Measurements from ENCODE around the gene CHURC1. TPM values are rescaled to one million over a fixed set of nuclear protein-coding genes. Genes with fewer than 3 reads are reported as not detected.
A peak's percentile ranks its signal among the peaks of the same experiment; 100 is the strongest.

The CHURC1 gene
- total and polyA plus RNA-seq, 2 of the 13 experiments (the other 11 are each of a cell fraction or from before 2014, with no cell fraction given) = 41.1 to 74.4 TPM

DNA sequence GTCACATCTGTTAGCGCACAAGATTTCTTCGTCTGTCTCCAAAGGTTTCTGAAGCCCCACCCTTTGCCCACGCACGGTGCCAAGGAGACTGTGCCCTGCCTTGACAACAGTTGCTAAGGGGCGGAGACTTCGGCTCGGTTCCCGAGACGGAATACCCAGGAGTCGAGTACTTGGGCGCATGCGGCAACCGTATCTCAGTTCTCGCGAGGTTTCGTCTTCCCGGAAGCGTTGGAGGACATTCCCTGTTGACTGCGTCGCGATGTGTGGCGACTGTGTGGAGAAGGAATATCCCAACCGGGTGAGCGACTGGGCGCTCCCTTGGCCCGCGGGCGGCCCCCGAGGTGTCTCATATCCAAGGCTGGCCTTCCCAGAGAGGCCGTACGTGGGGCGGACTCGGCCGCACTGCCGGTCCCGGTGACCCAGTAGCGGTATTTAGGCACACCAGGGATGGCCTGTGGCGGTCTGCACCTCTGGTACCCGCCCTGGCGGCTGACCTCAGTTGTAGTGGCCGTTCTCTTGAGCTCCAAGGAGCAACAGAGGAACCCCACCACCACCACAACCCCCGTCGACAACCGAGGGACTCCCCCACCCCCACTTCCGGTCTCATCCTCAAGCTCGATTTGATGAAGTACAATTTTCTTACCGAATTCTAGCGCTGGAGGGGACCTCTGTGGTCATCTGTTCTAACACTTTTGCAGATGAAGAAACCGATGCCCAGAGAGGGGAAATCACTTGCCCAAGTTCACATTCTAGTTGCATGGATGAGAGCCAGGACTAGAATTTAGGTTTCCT, at the start of gene CHURC1 (continued):
- TF ChIP-seq FOXP1 (IDR thresholded peaks at IDR 0.05) (no peak), FOXP1 (CRISPR knock-in tag; IDR thresholded peaks at IDR 0.05) (no peak), ZNF101 (CRISPR knock-in tag; IDR thresholded peaks at IDR 0.05; ENCODE audit: borderline replicate concordance, low read depth) (no peak), RBAK (CRISPR knock-in tag; IDR thresholded peaks at IDR 0.05) (no peak), ZBTB8A (CRISPR knock-in tag; IDR thresholded peaks at IDR 0.05; ENCODE audit: borderline replicate concordance, low read depth) (0 out of 2 replicates have a peak, but pooled peaks have one; percentile 47), MED8 (CRISPR knock-in tag; IDR thresholded peaks at IDR 0.05; ENCODE audit: insufficient replicate concordance) (peak; percentile 38), KLF13 (CRISPR knock-in tag; IDR thresholded peaks at IDR 0.05) (no peak), KDM6A (CRISPR knock-in tag; IDR thresholded peaks at IDR 0.05; ENCODE audit: low read depth) (no peak), FOXM1 (CRISPR knock-in tag; IDR thresholded peaks at IDR 0.05) (no peak), SIN3B (IDR thresholded peaks at IDR 0.05; ENCODE audit: low read length) (0 out of 2 replicates have a peak, but pooled peaks have one; percentile 42), ZNF589 (CRISPR knock-in tag; conservative IDR thresholded peaks at IDR 0.05) (no peak), HNF4A (CRISPR knock-in tag; IDR thresholded peaks at IDR 0.05) (no peak), ZNF737 (CRISPR knock-in tag; IDR thresholded peaks at IDR 0.05; ENCODE audit: borderline replicate concordance) (no peak), SETDB1 (CRISPR knock-in tag; IDR thresholded peaks at IDR 0.05; ENCODE audit: borderline replicate concordance) (no peak), MED1 (CRISPR knock-in tag; IDR thresholded peaks at IDR 0.05) (peak; percentile 54), XBP1 (CRISPR knock-in tag; IDR thresholded peaks at IDR 0.05) (no peak), EZH2 (conservative IDR thresholded peaks at IDR 0.05; ENCODE audit: low read depth, low read length) (no peak), RFXAP (CRISPR knock-in tag; IDR thresholded peaks at IDR 0.05; ENCODE audit: borderline replicate concordance) (no peak), ZNF337 (CRISPR knock-in tag; IDR thresholded peaks at IDR 0.05; ENCODE audit: borderline replicate concordance, low read depth) (no peak)
- TF ChIP-seq, protein P1, sequence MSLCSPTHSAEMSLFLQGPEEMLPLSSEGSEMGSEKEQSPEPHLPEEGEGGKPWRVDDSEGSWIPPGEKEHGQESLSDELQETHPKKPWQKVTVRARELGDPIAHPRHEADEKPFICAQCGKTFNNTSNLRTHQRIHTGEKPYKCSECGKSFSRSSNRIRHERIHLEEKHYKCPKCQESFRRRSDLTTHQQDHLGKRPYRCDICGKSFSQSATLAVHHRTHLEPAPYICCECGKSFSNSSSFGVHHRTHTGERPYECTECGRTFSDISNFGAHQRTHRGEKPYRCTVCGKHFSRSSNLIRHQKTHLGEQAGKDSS (CRISPR knock-in tag; IDR thresholded peaks at IDR 0.05; ENCODE audit: borderline replicate concordance, low read depth) = peak; percentile 58; the same call in 1 of the 2 replicates
- TF ChIP-seq, protein P2, sequence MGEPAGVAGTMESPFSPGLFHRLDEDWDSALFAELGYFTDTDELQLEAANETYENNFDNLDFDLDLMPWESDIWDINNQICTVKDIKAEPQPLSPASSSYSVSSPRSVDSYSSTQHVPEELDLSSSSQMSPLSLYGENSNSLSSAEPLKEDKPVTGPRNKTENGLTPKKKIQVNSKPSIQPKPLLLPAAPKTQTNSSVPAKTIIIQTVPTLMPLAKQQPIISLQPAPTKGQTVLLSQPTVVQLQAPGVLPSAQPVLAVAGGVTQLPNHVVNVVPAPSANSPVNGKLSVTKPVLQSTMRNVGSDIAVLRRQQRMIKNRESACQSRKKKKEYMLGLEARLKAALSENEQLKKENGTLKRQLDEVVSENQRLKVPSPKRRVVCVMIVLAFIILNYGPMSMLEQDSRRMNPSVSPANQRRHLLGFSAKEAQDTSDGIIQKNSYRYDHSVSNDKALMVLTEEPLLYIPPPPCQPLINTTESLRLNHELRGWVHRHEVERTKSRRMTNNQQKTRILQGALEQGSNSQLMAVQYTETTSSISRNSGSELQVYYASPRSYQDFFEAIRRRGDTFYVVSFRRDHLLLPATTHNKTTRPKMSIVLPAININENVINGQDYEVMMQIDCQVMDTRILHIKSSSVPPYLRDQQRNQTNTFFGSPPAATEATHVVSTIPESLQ (CRISPR knock-in tag; conservative IDR thresholded peaks at IDR 0.05) = no peak
- TF ChIP-seq, protein P3, sequence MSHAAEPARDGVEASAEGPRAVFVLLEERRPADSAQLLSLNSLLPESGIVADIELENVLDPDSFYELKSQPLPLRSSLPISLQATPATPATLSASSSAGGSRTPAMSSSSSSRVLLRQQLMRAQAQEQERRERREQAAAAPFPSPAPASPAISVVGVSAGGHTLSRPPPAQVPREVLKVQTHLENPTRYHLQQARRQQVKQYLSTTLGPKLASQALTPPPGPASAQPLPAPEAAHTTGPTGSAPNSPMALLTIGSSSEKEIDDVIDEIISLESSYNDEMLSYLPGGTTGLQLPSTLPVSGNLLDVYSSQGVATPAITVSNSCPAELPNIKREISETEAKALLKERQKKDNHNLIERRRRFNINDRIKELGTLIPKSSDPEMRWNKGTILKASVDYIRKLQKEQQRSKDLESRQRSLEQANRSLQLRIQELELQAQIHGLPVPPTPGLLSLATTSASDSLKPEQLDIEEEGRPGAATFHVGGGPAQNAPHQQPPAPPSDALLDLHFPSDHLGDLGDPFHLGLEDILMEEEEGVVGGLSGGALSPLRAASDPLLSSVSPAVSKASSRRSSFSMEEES (CRISPR knock-in tag; IDR thresholded peaks at IDR 0.05) = no peak
- TF ChIP-seq, protein P4, sequence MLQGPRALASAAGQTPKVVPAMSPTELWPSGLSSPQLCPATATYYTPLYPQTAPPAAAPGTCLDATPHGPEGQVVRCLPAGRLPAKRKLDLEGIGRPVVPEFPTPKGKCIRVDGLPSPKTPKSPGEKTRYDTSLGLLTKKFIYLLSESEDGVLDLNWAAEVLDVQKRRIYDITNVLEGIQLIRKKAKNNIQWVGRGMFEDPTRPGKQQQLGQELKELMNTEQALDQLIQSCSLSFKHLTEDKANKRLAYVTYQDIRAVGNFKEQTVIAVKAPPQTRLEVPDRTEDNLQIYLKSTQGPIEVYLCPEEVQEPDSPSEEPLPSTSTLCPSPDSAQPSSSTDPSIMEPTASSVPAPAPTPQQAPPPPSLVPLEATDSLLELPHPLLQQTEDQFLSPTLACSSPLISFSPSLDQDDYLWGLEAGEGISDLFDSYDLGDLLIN (CRISPR knock-in tag; IDR thresholded peaks at IDR 0.05; ENCODE audit: borderline replicate concordance) = 0 out of 2 replicates have a peak, but pooled peaks have one; percentile 12
- TF ChIP-seq, protein P5, sequence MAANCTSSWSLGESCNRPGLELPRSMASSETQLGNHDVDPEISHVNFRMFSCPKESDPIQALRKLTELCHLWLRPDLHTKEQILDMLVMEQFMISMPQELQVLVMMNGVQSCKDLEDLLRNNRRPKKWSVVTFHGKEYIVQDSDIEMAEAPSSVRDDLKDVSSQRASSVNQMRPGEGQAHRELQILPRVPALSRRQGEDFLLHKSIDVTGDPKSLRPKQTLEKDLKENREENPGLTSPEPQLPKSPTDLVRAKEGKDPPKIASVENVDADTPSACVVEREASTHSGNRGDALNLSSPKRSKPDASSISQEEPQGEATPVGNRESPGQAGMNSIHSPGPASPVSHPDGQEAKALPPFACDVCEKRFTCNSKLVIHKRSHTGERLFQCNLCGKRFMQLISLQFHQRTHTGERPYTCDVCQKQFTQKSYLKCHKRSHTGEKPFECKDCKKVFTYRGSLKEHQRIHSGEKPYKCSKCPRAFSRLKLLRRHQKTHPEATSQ (CRISPR knock-in tag; IDR thresholded peaks at IDR 0.05; ENCODE audit: borderline replicate concordance) = peak; percentile 70; the same call in 1 of the 2 replicates
